IMR-90 (cell line): ENCODE results near the gene PLA2G12B. TPM values are rescaled to one million over a fixed set of nuclear protein-coding genes. Genes with fewer than 3 reads are reported as not detected.

Experiments used
- ATAC-seq: fragments of 200-7000 bp; cut with Tn5 transposase; 2 replicates; pipeline ENCODE4 v1.9.1; 2020; ENCODE audit warnings: low read depth, mild to moderate bottlenecking, moderate library complexity
- BruUV-seq: library from RNA; stranded (reverse); fragments of 400-500 nt; replicated peaks from 2 replicates; lab custom pipeline; 2021; lab: Mats Ljungman, UMichigan
- CTCF ChIA-PET: fragments of 300-600 bp; formaldehyde crosslinking; extraction: SDS; loops from one replicate; lab custom pipeline; 2021; ENCODE audit warnings: antibody characterized with exemption; lab: Yijun Ruan, JAX
- POLR2A ChIA-PET: fragments of 300-600 bp; sonication (Branson Sonifier 250); formaldehyde crosslinking; loops from one replicate; lab custom pipeline; 2022; ENCODE audit warnings: antibody characterized with exemption; ENCODE audit not compliant: unreplicated experiment; lab: Charles Lee
- DNase-seq: peaks from one replicate; pipeline ENCODE4 v3.0.0; 2013
- H2AFZ ChIP-seq: replicated peaks from 2 replicates; pipeline ENCODE3; 2013; ENCODE audit warnings: low read length, mild to moderate bottlenecking; ENCODE audit not compliant: poor library complexity
- H2AK5ac ChIP-seq: 2 replicates; pipeline ENCODE4 v1.6.1; 2013; ENCODE audit warnings: low read depth, low read length, inconsistent platforms
- H2AK9ac ChIP-seq: replicated peaks from 2 replicates; pipeline ENCODE3; 2013; ENCODE audit warnings: mild to moderate bottlenecking, low read depth, low read length, moderate library complexity; ENCODE audit not compliant: poor library complexity
- H2BK120ac ChIP-seq: 2 replicates; pipeline ENCODE4 v1.6.1; 2013; ENCODE audit warnings: low read depth, low read length, inconsistent platforms
- H2BK15ac ChIP-seq: 3 replicates; pipeline ENCODE4 v1.6.1; 2013; ENCODE audit warnings: low read depth, low read length, inconsistent platforms
- H2BK20ac ChIP-seq: 2 replicates; pipeline ENCODE4 v1.6.1; 2013; ENCODE audit warnings: low read depth, mild to moderate bottlenecking, inconsistent platforms, low read length, moderate library complexity
- H2BK5ac ChIP-seq: 2 replicates; pipeline ENCODE4 v1.6.1; 2013; ENCODE audit warnings: mild to moderate bottlenecking, low read depth, low read length, inconsistent platforms; ENCODE audit not compliant: poor library complexity, severe bottlenecking
- H3K14ac ChIP-seq: replicated peaks from 2 replicates; pipeline ENCODE4 v1.6.1; 2013; ENCODE audit warnings: low read depth, low read length, inconsistent platforms
- H3K18ac ChIP-seq: 2 replicates; pipeline ENCODE4 v1.6.1; 2013; ENCODE audit warnings: low read depth, low read length, control low read depth
- H3K23ac ChIP-seq: 2 replicates; pipeline ENCODE4 v1.6.1; 2013; ENCODE audit warnings: low read depth, low read length, inconsistent platforms
- H3K27ac ChIP-seq: 2 replicates; pipeline ENCODE4 v1.5.1; 2013; ENCODE audit warnings: mild to moderate bottlenecking, control low read depth, low read length; ENCODE audit not compliant: insufficient read depth
- H3K27me3 ChIP-seq: 2 replicates; pipeline ENCODE4 v1.6.1; 2013; ENCODE audit warnings: low read length; ENCODE audit not compliant: control insufficient read depth, insufficient read depth
- H3K36me3 ChIP-seq: 2 replicates; pipeline ENCODE4 v1.6.1; 2013; ENCODE audit warnings: low read length, mixed read lengths; ENCODE audit not compliant: control insufficient read depth, insufficient read depth
- H3K4ac ChIP-seq: 2 replicates; pipeline ENCODE4 v1.6.1; 2013; ENCODE audit warnings: low read depth, low read length, inconsistent platforms
- H3K4me1 ChIP-seq: 2 replicates; pipeline ENCODE4 v1.6.1; 2013; ENCODE audit warnings: low read length, mixed read lengths; ENCODE audit not compliant: control insufficient read depth, insufficient read depth
- H3K4me2 ChIP-seq: 2 replicates; pipeline ENCODE4 v1.6.1; 2013; ENCODE audit warnings: low read depth, mild to moderate bottlenecking, control low read depth, low read length, moderate library complexity
- H3K4me3 ChIP-seq: 2 replicates; pipeline ENCODE4 v1.5.1; 2013; ENCODE audit warnings: low read depth, mild to moderate bottlenecking, control low read depth, low read length, moderate library complexity; ENCODE audit not compliant: insufficient read depth
- H3K56ac ChIP-seq: 2 replicates; pipeline ENCODE4 v1.6.1; 2013; ENCODE audit warnings: low read length, inconsistent platforms; ENCODE audit not compliant: insufficient read depth; ENCODE audit errors: extremely low read depth
- H3K79me1 ChIP-seq, 2 experiments: 2 replicates each; pipeline ENCODE4 v1.6.1; 2013; ENCODE audit warnings: low read length in 2 of 2, inconsistent platforms in 1 of 2, low read depth in 1 of 2
- H3K9ac ChIP-seq: 2 replicates; pipeline ENCODE4 v1.6.1; 2013; ENCODE audit warnings: low read depth, low read length, control low read depth
- H3K9me1 ChIP-seq: 2 replicates; pipeline ENCODE4 v1.6.1; 2013; ENCODE audit warnings: low read length, inconsistent platforms; ENCODE audit not compliant: insufficient read depth
- H3K9me3 ChIP-seq: 2 replicates; pipeline ENCODE4 v1.6.1; 2013; ENCODE audit warnings: low read length; ENCODE audit not compliant: control insufficient read depth, insufficient read depth
- H4K20me1 ChIP-seq: 2 replicates; pipeline ENCODE4 v1.6.1; 2013; ENCODE audit warnings: low read length, inconsistent platforms; ENCODE audit not compliant: insufficient read depth
- H4K5ac ChIP-seq: 2 replicates; pipeline ENCODE4 v1.6.1; 2013; ENCODE audit warnings: mild to moderate bottlenecking, low read depth, low read length, control low read depth
- H4K8ac ChIP-seq, 2 experiments: 2 replicates each; pipeline ENCODE4 v1.6.1; 2013; ENCODE audit warnings: low read depth in 2 of 2, low read length in 2 of 2, control low read depth in 1 of 2, inconsistent platforms in 1 of 2
- H4K91ac ChIP-seq: 2 replicates; pipeline ENCODE4 v1.6.1; 2013; ENCODE audit warnings: low read depth, low read length, inconsistent platforms; ENCODE audit not compliant: insufficient read depth
- CHD1 ChIP-seq: IDR thresholded peaks from 2 replicates; pipeline ENCODE4 v1.6.1; 2012; ENCODE audit warnings: low read depth, low read length, improper control_type of control experiment
- FOS ChIP-seq: fragments of 150-350 bp; IDR thresholded peaks from 2 replicates; pipeline ENCODE4 v1.6.1; 2016; ENCODE audit warnings: low read depth, low read length
- NFE2L2 ChIP-seq: fragments of 150-350 bp; IDR thresholded peaks from 2 replicates; pipeline ENCODE4 v1.6.1; 2016; ENCODE audit warnings: low read depth, mild to moderate bottlenecking, low read length
- POLR2A ChIP-seq: IDR thresholded peaks from 2 replicates; pipeline ENCODE4 v1.6.1; 2012; ENCODE audit warnings: mild to moderate bottlenecking, low read depth, low read length
- RAD21 ChIP-seq: IDR thresholded peaks from 2 replicates; pipeline ENCODE4 v1.6.1; 2012; ENCODE audit warnings: low read length, improper control_type of control experiment
- SMC3 ChIP-seq: fragments of 150-350 bp; IDR thresholded peaks from 2 replicates; pipeline ENCODE4 v1.6.1; 2016; ENCODE audit warnings: low read depth, mild to moderate bottlenecking, antibody characterized with exemption, low read length, moderate library complexity
- WGBS, 2 experiments: methylation state at CpG; one replicate each; pipeline versions ENCODE4 v1.1.5 to v1.1.7; 2013; ENCODE audit warnings: missing lambda C conversion rate in 2 of 2; ENCODE audit not compliant: insufficient read length in 1 of 2; ENCODE audit errors: extremely low coverage in 2 of 2; 5-methylcytosine and 5-hydroxymethylcytosine counted together
- dilution Hi-C: fragments of 300-500 bp; cut with HindIII; formaldehyde crosslinking; loops from one replicate; pipeline ENCODE4 v1.14.3; 2018; ENCODE audit warnings: low sequenced_read_pairs; ENCODE audit not compliant: unreplicated experiment
- in situ Hi-C: fragments of 300-500 bp; cut with MboI; formaldehyde crosslinking; loops from 3 replicates; pipeline ENCODE4 v1.14.3; 2019; ENCODE audit warnings: low sequenced_read_pairs, inconsistent platforms, mixed read lengths
- intact Hi-C: fragments of 100-400 bp; cut with micrococcal nuclease; formaldehyde crosslinking; loops from 2 replicates; pipeline ENCODE4 v1.10.0; 2022
- polyA plus RNA-seq, 3 experiments: library from polyadenylated mRNA; depleted of rRNA; stranded (reverse); fragments of >200 nt; gene quantifications; 2 replicates each; pipeline ENCODE4 v1.2.3, GENCODE V29; 2012; ENCODE audit warnings: low replicate concordance in 1 of 3
- total RNA-seq: library from RNA; depleted of rRNA; stranded (reverse); fragments of >200 nt; gene quantifications from 2 replicates; pipeline ENCODE4 v1.2.3, GENCODE V29; 2012
- TF ChIP-seq, protein P1 (sequence below): conservative IDR thresholded peaks from 2 replicates; pipeline ENCODE4 v1.5.1; 2012; ENCODE audit warnings: mild to moderate bottlenecking, low read depth, low read length, improper control_type of control experiment
- TF ChIP-seq, protein P2 (sequence below): fragments of 150-350 bp; IDR thresholded peaks from 2 replicates; pipeline ENCODE4 v1.6.1; 2016; ENCODE audit warnings: low read depth, mild to moderate bottlenecking, low read length, moderate library complexity, borderline replicate concordance
- TF ChIP-seq, protein P3 (sequence below): fragments of 150-350 bp; IDR thresholded peaks from 2 replicates; pipeline ENCODE4 v1.6.1; 2017; ENCODE audit warnings: mild to moderate bottlenecking, antibody characterized with exemption, low read length, low read depth

PLA2G12B gene
- total and polyA plus RNA-seq, 2 of the 4 experiments (the other 2 are of a cell fraction): not detected

DNA sequence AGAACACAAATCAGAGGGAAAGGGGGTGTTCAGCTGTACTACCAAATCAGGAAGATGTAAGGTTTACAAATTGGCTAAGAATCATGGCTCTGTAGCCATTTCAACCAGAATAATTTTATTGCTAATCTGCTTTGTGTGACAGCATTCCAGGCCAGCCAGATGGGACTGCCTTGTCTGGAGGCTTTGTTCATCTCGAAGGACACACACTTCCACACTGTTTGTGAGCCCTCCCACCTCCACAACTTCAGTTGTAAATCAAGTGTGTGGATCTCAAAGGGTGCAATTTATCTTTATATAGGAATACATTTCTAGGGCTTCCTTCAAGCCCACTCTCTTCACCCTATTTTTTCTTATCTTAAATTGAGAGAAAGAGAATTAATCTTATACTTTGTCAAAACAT lies 68.0 kb downstream of the PLA2G12B start:
- ChIA-PET POLR2A (no interaction called here), CTCF (no interaction called here)
- ATAC-seq (no peak), DNase-seq (no peak)
- H3K18ac ChIP-seq: no peak overlapping the region
- in situ Hi-C loops: no loop called here
- no peak overlapping the region for H2BK15ac ChIP-seq
- H4K5ac ChIP-seq: no peak overlapping the region
- no peak overlapping the region for H2AFZ ChIP-seq
- no peak overlapping the region for H2AK9ac ChIP-seq
- H2BK5ac ChIP-seq: no peak overlapping the region
- no peak overlapping the region for H3K56ac ChIP-seq
- H2AK5ac ChIP-seq: no peak overlapping the region
- H3K4me2 ChIP-seq: no peak overlapping the region
- H3K79me1 ChIP-seq: no peaks in the 10 kb centered on the region
- H3K4me1 ChIP-seq: no peaks in the 10 kb centered on the region; the same call in 1 of the 2 replicates
- TF ChIP-seq POLR2A (no peak), SMC3 (no peak), RAD21 (no peak), FOS (no peak), CHD1 (no peak), NFE2L2 (no peak)
- TF ChIP-seq, protein P1, sequence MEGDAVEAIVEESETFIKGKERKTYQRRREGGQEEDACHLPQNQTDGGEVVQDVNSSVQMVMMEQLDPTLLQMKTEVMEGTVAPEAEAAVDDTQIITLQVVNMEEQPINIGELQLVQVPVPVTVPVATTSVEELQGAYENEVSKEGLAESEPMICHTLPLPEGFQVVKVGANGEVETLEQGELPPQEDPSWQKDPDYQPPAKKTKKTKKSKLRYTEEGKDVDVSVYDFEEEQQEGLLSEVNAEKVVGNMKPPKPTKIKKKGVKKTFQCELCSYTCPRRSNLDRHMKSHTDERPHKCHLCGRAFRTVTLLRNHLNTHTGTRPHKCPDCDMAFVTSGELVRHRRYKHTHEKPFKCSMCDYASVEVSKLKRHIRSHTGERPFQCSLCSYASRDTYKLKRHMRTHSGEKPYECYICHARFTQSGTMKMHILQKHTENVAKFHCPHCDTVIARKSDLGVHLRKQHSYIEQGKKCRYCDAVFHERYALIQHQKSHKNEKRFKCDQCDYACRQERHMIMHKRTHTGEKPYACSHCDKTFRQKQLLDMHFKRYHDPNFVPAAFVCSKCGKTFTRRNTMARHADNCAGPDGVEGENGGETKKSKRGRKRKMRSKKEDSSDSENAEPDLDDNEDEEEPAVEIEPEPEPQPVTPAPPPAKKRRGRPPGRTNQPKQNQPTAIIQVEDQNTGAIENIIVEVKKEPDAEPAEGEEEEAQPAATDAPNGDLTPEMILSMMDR: no peak
- TF ChIP-seq, protein P2, sequence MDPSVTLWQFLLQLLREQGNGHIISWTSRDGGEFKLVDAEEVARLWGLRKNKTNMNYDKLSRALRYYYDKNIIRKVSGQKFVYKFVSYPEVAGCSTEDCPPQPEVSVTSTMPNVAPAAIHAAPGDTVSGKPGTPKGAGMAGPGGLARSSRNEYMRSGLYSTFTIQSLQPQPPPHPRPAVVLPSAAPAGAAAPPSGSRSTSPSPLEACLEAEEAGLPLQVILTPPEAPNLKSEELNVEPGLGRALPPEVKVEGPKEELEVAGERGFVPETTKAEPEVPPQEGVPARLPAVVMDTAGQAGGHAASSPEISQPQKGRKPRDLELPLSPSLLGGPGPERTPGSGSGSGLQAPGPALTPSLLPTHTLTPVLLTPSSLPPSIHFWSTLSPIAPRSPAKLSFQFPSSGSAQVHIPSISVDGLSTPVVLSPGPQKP: no peak
- TF ChIP-seq, protein P3, sequence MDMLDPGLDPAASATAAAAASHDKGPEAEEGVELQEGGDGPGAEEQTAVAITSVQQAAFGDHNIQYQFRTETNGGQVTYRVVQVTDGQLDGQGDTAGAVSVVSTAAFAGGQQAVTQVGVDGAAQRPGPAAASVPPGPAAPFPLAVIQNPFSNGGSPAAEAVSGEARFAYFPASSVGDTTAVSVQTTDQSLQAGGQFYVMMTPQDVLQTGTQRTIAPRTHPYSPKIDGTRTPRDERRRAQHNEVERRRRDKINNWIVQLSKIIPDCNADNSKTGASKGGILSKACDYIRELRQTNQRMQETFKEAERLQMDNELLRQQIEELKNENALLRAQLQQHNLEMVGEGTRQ: no peak
- no peaks in the 10 kb centered on the region for H3K9me3 ChIP-seq
- no peak overlapping the region for H3K27ac ChIP-seq
- H2BK120ac ChIP-seq: no peak overlapping the region
- no peak overlapping the region for H3K14ac ChIP-seq
- no peaks in the 10 kb centered on the region for H3K27me3 ChIP-seq
- no peak overlapping the region for H2BK20ac ChIP-seq
- no peak overlapping the region for H3K4me3 ChIP-seq
- no peak overlapping the region for H3K23ac ChIP-seq
- H4K20me1 ChIP-seq: no peaks in the 10 kb centered on the region
- no peak overlapping the region for H4K91ac ChIP-seq
- no peak overlapping the region for H3K9ac ChIP-seq
- dilution Hi-C loops: no loop called here
- H3K4ac ChIP-seq: no peak overlapping the region
- H3K9me1 ChIP-seq: 0 out of 2 replicates have a peak, but pooled peaks cover 5% of the 10 kb centered on the region
- intact Hi-C loops: no loop called here
- H4K8ac ChIP-seq: no peak overlapping the region
- no CpG with 5 or more reads among the region's 1 CpG for WGBS, 2 experiments
- BruUV-seq: no TSS peak
- H3K36me3 ChIP-seq: peaks cover 3% of the 10 kb centered on the region
